Activated CD8-positive, alpha-beta memory T cell treated with anti-CD3 and anti-CD28 coated beads for 36 hours (primary cell): ENCODE results near the gene ENGASE. TPM values are rescaled to one million over a fixed set of nuclear protein-coding genes. Genes with fewer than 3 reads are reported as not detected.

Source experiments
- CTCF ChIA-PET: fragments of 350-600 bp; sonication (Branson Sonifier 250); formaldehyde crosslinking; loops from one replicate; lab custom pipeline; 2021; ENCODE audit warnings: antibody characterized with exemption; lab: Charles Lee
- POLR2A ChIA-PET: fragments of 350-600 bp; sonication (Branson Sonifier 250); formaldehyde crosslinking; loops from one replicate; lab custom pipeline; 2021; ENCODE audit warnings: antibody characterized with exemption; lab: Charles Lee
- total RNA-seq, 2 experiments: library from RNA; stranded (reverse); gene quantifications; one replicate each; pipeline ENCODE4 v1.2.3, GENCODE V29; 2021

ENGASE gene
- total RNA-seq, 2 experiments from 2014 or later = 31.3 to 33.9 TPM

GRCh38 chr17:79100405-79100804 lies 25.8 kb downstream of the ENGASE start:
- ChIA-PET POLR2A (no interaction called here), CTCF (no interaction called here)

GRCh38 chr17:79101111-79101673 lies 26.6 kb downstream of the ENGASE start:
- POLR2A ChIA-PET = no interaction called here
- CTCF ChIA-PET = no interaction called here

GRCh38 chr17:79102214-79102613 lies 27.6 kb downstream of the ENGASE start:
- POLR2A ChIA-PET = no interaction called here
- CTCF ChIA-PET = no interaction called here

GRCh38 chr17:79104898-79105600 lies 30.4 kb downstream of the ENGASE start:
- ChIA-PET CTCF (interaction anchor here (1.5 kb wide), 1 partner anchor 18 kb away, joined by 4 read pairs; no protein-coding TSS in a partner anchor), POLR2A (no interaction called here)

GRCh38 chr17:79105937-79106336 lies 31.3 kb downstream of the ENGASE start:
- ChIA-PET CTCF (no interaction called here), POLR2A (no interaction called here)

GRCh38 chr17:79106958-79107357 lies 32.3 kb downstream of the ENGASE start:
- ChIA-PET POLR2A (no interaction called here), CTCF (no interaction called here)

- CTCF ChIA-PET = no interaction called here
- POLR2A ChIA-PET = no interaction called here
Observed at GRCh38 chr17:79107499-79108231, 33.0 kb downstream of the ENGASE start.

- CTCF ChIA-PET = no interaction called here
- POLR2A ChIA-PET = no interaction called here
Observed at GRCh38 chr17:79108232-79108850, 33.7 kb downstream of the ENGASE start.

- ChIA-PET CTCF (no interaction called here), POLR2A (no interaction called here)
Observed at GRCh38 chr17:79108870-79109269, 34.2 kb downstream of the ENGASE start.

GRCh38 chr17:79109584-79109983 lies 35.0 kb downstream of the ENGASE start:
- POLR2A ChIA-PET = no interaction called here
- CTCF ChIA-PET = no interaction called here

GRCh38 chr17:79111097-79111496 lies 36.5 kb downstream of the ENGASE start:
- POLR2A ChIA-PET = no interaction called here
- CTCF ChIA-PET = no interaction called here

GRCh38 chr17:79112471-79112870 lies 37.8 kb downstream of the ENGASE start:
- ChIA-PET POLR2A (interaction anchor here (0.6 kb wide), 1 partner anchor 911 kb away, joined by 3 read pairs; no protein-coding TSS in a partner anchor), CTCF (no interaction called here)

GRCh38 chr17:79113699-79114457 lies 39.3 kb downstream of the ENGASE start:
- POLR2A ChIA-PET = no interaction called here
- CTCF ChIA-PET = interaction anchor here (0.6 kb wide), 1 partner anchor 53 kb away, joined by 4 read pairs; no protein-coding TSS in a partner anchor

GRCh38 chr17:79114458-79115301 lies 40.1 kb downstream of the ENGASE start:
- CTCF ChIA-PET = interaction anchor here (0.6 kb wide), 1 partner anchor 54 kb away, joined by 4 read pairs; no protein-coding TSS in a partner anchor
- POLR2A ChIA-PET = no interaction called here

- CTCF ChIA-PET = no interaction called here
- POLR2A ChIA-PET = no interaction called here
Observed at GRCh38 chr17:79115487-79115886, 40.9 kb downstream of the ENGASE start.

GRCh38 chr17:79116575-79117368 lies 42.1 kb downstream of the ENGASE start:
- POLR2A ChIA-PET = no interaction called here
- CTCF ChIA-PET = no interaction called here

- ChIA-PET POLR2A (no interaction called here), CTCF (no interaction called here)
Observed at GRCh38 chr17:79117905-79118487, 43.4 kb downstream of the ENGASE start.
